NB4 (cell line): ENCODE data around the gene CDK4.
"Not testable (repeated sequence)": the region's sequence is repeated elsewhere in the genome, so short reads cannot be mapped to it uniquely, and the experiment has no call there.

Experiments used
- MAX ChIP-seq: IDR thresholded peaks from 2 replicates; pipeline ENCODE4 v1.6.1; 2011; ENCODE audit warnings: low read depth, low read length
- POLR2A ChIP-seq: IDR thresholded peaks from 2 replicates; pipeline ENCODE4 v1.6.1; 2011; ENCODE audit warnings: mild to moderate bottlenecking; ENCODE audit not compliant: insufficient read length; ENCODE audit errors: extremely low read depth
- TF ChIP-seq, protein P1 (sequence below): IDR thresholded peaks from one replicate; pipeline ENCODE4 v1.5.1; 2012; ENCODE audit warnings: low read depth, low read length

DNA sequence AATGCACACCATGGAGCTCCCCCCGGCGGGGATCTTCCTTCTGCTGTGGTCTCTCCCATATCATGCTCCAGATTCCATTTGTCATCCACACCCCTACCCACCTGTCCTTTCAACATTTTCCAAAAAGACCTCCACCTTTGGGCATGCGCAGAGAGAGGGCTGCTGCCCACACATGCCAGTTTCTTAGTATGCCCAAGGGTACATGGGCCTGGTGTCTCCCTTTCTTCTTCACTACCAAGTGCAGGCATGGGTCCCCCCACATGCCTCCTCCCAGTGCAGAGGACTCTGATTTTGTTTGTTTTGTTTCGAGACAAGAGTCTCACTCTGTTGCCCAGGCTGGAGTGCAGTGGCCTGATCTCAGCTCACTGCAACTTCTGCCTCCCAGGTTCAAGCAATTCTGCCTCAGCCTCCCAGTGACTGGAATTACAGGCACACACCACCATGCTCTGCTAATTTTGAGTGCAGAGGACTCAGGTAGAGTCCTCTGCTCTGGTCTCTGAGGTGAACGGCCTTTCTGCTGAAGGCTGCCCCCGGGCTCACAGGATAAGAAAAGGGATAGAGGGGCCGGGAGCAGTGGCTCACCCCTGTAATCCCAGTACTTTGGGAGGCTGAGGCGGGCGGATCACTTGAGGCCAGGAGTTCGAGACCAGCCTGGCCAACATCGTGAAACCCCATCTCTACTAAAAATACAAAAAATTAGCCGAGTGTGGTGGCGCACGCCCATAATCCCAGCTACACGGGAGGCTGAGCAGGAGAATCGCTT is 30.1 kb downstream of the CDK4 start:
- TF ChIP-seq, protein P1, sequence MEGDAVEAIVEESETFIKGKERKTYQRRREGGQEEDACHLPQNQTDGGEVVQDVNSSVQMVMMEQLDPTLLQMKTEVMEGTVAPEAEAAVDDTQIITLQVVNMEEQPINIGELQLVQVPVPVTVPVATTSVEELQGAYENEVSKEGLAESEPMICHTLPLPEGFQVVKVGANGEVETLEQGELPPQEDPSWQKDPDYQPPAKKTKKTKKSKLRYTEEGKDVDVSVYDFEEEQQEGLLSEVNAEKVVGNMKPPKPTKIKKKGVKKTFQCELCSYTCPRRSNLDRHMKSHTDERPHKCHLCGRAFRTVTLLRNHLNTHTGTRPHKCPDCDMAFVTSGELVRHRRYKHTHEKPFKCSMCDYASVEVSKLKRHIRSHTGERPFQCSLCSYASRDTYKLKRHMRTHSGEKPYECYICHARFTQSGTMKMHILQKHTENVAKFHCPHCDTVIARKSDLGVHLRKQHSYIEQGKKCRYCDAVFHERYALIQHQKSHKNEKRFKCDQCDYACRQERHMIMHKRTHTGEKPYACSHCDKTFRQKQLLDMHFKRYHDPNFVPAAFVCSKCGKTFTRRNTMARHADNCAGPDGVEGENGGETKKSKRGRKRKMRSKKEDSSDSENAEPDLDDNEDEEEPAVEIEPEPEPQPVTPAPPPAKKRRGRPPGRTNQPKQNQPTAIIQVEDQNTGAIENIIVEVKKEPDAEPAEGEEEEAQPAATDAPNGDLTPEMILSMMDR: not testable (repeated sequence)
- TF ChIP-seq MAX, POLR2A: not testable (repeated sequence)
